A549 (cell line): ENCODE data around the gene SPP1.

ENCODE experiments used
- EHMT2 ChIP-seq: fragments of 200-600 bp; sonication (generic); IDR thresholded peaks from 2 replicates; pipeline ENCODE4 v1.6.1; 2016; ENCODE audit warnings: antibody characterized with exemption, low read depth, mild to moderate bottlenecking, moderate library complexity
- JUN ChIP-seq, 2 experiments: fragments of >200 bp; sonication (Bioruptor Twin); formaldehyde crosslinking; IDR thresholded peaks; 2 replicates in 1 of 2; 3 replicates in 1 of 2; pipeline ENCODE4 v1.6.1; 2016 to 2017
- NPAS2 ChIP-seq: fragments of 250-450 bp; sonication (Bioruptor Pico); IDR thresholded peaks from 2 replicates; pipeline ENCODE4 v1.8.0; 2022; ENCODE audit warnings: mild to moderate bottlenecking, moderate library complexity, borderline replicate concordance
- POLR2A ChIP-seq: IDR thresholded peaks from 2 replicates; pipeline ENCODE4 v1.6.1; 2012; ENCODE audit warnings: mild to moderate bottlenecking, low read length
- RCOR1 ChIP-seq: fragments of 150-350 bp; IDR thresholded peaks from 2 replicates; pipeline ENCODE4 v1.6.1; 2014; ENCODE audit warnings: antibody characterized with exemption, low read length, low read depth
- SREBF2 ChIP-seq: fragments of 450-650 bp; IDR thresholded peaks from 2 replicates; pipeline ENCODE4 v1.6.1; 2014; ENCODE audit warnings: mild to moderate bottlenecking, moderate library complexity
- TFCP2L1 ChIP-seq: fragments of 250-450 bp; sonication (Bioruptor Pico); IDR thresholded peaks from 2 replicates; pipeline ENCODE4 v1.5.0; 2021; ENCODE audit warnings: mild to moderate bottlenecking
- ZFP36 ChIP-seq: fragments of 450-650 bp; IDR thresholded peaks from 2 replicates; pipeline ENCODE4 v1.6.1; 2014; ENCODE audit warnings: borderline replicate concordance; ENCODE audit not compliant: partially characterized antibody
- TF ChIP-seq, protein P1 (sequence below): fragments of >200 bp; sonication (Bioruptor Twin); formaldehyde crosslinking; IDR thresholded peaks from 3 replicates; pipeline ENCODE4 v1.5.1; 2016
- TF ChIP-seq, protein P2 (sequence below): fragments of 150-350 bp; IDR thresholded peaks from 2 replicates; pipeline ENCODE4 v1.6.1; 2014; ENCODE audit warnings: low read depth, mild to moderate bottlenecking, low read length
- TF ChIP-seq, protein P3 (sequence below): IDR thresholded peaks from 2 replicates; pipeline ENCODE4 v1.6.1; 2012; ENCODE audit warnings: low read depth, borderline replicate concordance
- TF ChIP-seq, protein P4 (sequence below): IDR thresholded peaks from 2 replicates; pipeline ENCODE4 v1.6.1; 2012

DNA sequence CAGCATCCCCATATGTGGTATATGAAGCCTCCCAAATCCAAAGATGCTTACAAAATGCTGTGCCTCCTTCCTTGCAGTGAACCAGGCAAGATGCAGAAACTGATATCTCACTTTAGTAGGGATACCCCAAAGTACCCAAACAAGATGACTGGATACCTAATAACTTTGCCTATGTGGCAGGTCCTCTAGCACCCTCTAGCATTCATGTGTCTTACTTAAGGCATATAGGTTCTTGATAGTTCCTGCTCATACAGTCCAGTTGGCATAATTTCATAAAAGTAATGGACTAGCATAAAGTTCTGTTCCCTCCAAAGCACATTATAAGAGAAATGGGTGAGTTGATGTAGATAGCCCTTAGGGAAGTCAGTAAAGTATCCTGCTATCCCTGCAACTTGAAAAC is 36.8 kb upstream of the SPP1 start:
- TF ChIP-seq, protein P1, sequence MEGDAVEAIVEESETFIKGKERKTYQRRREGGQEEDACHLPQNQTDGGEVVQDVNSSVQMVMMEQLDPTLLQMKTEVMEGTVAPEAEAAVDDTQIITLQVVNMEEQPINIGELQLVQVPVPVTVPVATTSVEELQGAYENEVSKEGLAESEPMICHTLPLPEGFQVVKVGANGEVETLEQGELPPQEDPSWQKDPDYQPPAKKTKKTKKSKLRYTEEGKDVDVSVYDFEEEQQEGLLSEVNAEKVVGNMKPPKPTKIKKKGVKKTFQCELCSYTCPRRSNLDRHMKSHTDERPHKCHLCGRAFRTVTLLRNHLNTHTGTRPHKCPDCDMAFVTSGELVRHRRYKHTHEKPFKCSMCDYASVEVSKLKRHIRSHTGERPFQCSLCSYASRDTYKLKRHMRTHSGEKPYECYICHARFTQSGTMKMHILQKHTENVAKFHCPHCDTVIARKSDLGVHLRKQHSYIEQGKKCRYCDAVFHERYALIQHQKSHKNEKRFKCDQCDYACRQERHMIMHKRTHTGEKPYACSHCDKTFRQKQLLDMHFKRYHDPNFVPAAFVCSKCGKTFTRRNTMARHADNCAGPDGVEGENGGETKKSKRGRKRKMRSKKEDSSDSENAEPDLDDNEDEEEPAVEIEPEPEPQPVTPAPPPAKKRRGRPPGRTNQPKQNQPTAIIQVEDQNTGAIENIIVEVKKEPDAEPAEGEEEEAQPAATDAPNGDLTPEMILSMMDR, result no peak
- TF ChIP-seq, protein P2, sequence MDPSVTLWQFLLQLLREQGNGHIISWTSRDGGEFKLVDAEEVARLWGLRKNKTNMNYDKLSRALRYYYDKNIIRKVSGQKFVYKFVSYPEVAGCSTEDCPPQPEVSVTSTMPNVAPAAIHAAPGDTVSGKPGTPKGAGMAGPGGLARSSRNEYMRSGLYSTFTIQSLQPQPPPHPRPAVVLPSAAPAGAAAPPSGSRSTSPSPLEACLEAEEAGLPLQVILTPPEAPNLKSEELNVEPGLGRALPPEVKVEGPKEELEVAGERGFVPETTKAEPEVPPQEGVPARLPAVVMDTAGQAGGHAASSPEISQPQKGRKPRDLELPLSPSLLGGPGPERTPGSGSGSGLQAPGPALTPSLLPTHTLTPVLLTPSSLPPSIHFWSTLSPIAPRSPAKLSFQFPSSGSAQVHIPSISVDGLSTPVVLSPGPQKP, result no peak
- no peak for TF ChIP-seq RCOR1
- no peak for TF ChIP-seq EHMT2
- TF ChIP-seq JUN (IDR thresholded peaks at IDR 0.05), result no peak
- TF ChIP-seq POLR2A, result no peak
- TF ChIP-seq, protein P3, sequence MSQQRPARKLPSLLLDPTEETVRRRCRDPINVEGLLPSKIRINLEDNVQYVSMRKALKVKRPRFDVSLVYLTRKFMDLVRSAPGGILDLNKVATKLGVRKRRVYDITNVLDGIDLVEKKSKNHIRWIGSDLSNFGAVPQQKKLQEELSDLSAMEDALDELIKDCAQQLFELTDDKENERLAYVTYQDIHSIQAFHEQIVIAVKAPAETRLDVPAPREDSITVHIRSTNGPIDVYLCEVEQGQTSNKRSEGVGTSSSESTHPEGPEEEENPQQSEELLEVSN, result no peak
- no peak for TF ChIP-seq TFCP2L1 (CRISPR knock-in tag)
- TF ChIP-seq, protein P4, sequence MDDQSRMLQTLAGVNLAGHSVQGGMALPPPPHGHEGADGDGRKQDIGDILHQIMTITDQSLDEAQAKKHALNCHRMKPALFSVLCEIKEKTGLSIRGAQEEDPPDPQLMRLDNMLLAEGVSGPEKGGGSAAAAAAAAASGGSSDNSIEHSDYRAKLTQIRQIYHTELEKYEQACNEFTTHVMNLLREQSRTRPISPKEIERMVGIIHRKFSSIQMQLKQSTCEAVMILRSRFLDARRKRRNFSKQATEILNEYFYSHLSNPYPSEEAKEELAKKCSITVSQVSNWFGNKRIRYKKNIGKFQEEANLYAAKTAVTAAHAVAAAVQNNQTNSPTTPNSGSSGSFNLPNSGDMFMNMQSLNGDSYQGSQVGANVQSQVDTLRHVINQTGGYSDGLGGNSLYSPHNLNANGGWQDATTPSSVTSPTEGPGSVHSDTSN, result no peak
- no peak for TF ChIP-seq ZFP36
- no peak for TF ChIP-seq SREBF2
- TF ChIP-seq NPAS2 (CRISPR knock-in tag), result no peak
